DLD1 (cell line): ENCODE measurements around the gene PTPN3.

Experiments used
- in situ Hi-C: cut with HindIII; loops from 2 replicates; pipeline ENCODE4 v1.10.0; 2017; ENCODE audit warnings: low sequenced_read_pairs

PTPN3 gene

DNA sequence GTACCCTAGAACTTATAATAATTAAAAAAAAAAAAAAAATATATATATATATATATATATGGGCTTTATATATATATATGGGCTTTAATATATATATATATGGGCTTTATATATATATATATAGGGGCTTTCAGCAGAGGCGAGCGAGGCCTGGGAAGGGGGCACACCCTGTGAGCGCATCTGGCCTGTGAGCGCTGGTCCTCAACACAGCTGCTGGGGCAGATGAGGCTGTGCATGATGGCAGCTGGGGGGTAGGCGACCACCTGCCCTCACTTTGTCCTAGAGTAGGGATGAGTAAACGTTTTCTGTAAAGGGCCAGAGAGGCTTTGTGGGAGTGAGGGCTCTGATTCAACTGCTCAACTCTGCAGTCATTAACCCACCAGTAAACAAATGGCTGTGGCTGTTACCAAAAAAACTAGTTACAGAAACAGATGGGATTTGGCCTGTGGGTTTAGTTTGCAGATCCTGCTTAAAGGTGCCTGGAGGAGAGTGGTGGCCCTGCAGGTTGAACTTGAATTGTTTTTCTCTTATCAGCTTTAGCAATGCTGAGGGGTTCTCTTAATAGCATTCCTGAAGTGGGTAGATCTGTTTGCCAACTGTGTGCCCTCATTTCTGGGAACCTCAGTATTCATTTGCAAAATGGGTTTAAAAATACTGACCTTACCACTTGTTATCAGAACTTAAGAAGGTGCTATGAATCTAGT, 89.2 kb downstream of the PTPN3 start:
- in situ Hi-C loops = loop anchor here (10.0 kb wide), 1 partner anchor 74 kb away; no protein-coding TSS in a partner anchor

DNA sequence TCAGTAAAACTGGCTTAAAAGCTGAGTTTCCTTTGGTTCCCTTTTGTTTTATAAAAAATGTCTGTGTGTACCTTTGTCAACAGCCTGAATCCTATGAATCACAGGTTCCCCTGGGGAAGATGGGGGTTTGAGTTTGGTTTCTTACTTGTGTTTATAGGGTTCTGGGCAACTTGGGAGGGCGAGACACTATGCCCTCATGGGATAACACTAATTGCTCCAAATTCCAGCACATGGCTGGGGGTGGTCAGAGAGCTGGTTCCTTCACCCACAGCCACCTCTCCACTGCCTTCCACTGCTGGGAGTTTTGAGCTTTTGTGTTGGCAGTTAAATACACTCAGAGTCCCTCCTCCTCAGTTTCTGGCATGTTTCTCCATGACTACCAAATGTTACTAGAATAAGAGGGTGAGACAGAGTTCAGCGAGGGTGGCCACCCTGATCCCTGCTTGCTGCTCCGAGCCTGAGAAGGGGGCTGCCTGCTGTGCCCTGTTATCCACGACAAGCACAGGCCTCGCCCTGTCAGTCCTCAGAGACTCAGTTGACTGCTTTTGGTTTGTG, 94.3 kb downstream of the PTPN3 start:
- in situ Hi-C loops = loop anchor here (10.0 kb wide), 1 partner anchor 69 kb away; no protein-coding TSS in a partner anchor

DNA sequence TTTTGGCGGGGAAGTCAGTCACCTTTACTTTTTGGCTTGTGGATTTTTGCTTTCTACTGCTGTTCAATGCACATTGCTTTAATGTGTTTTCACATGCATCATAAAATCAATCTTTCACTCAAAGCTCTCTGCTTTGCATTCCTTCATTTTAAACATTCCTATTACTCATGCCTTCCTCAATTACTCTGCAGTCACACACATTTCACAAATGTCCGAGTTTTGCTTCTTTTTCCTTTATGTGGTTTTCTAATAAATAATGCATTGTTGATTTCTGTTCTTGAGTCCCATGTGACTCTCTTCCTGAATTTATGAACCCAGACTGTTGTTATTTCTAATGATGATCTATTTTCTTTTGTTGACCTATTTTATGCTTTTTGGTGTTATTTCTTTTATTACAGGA, 95.0 kb downstream of the PTPN3 start:
- in situ Hi-C loops = loop anchor here (10.0 kb wide), 1 partner anchor 68 kb away; no protein-coding TSS in a partner anchor

DNA sequence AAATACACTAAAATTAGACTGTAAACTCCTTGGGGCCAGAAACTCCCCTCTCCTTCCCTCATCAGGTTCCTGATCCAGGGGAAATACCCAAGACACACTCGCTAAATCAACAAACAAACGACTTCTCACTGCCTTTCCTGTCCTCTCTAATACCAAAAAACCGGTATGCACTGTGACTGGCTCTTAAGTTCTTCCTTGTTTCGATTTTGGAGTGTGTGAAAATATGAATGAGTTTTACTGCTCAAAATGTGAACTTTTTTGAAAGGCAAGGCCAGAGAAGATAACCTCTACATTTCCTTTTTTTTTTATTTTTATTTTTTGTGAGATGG, 96.2 kb downstream of the PTPN3 start:
- in situ Hi-C loops = loop anchor here (10.0 kb wide), 1 partner anchor 67 kb away; no protein-coding TSS in a partner anchor

DNA sequence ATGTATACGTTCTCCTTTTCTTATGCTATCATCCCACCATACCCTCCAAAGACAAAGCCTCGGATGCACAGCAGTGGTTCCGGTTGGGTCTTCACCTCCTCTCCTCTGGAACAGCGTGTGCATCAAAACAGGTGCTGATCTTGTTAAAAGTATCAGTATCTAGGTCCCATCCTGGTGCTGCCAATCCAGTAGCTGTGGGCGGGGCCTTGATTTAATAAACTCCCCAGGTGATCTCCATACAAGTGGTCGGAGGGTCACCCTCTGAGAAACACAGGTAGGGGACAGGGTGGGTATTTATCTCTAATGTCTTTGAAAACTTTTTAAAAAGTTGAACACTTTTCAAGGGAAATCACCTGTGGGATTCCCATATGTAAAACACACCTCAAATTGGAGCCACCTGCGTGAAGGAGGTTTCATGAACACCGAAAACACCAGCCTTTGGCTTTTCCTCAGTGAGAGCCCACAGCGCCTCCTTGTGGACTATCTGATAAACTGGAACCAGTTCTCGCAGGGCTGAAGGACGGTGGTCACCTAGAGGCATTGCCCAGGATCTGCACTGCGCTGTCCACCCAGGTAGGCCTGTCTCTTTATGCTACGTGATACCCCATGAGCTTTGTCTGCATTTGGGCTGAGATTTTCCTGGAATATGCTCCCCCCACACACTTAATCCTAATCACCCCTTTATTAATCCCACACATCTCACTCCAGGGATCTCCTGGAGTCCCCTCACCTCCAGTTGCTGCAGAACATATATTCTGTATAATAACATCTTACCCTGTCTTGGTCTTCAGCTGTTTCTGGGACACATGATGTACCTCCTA, 96.7 kb downstream of the PTPN3 start:
- in situ Hi-C loops = loop anchor here (10.0 kb wide), 1 partner anchor 67 kb away; no protein-coding TSS in a partner anchor

DNA sequence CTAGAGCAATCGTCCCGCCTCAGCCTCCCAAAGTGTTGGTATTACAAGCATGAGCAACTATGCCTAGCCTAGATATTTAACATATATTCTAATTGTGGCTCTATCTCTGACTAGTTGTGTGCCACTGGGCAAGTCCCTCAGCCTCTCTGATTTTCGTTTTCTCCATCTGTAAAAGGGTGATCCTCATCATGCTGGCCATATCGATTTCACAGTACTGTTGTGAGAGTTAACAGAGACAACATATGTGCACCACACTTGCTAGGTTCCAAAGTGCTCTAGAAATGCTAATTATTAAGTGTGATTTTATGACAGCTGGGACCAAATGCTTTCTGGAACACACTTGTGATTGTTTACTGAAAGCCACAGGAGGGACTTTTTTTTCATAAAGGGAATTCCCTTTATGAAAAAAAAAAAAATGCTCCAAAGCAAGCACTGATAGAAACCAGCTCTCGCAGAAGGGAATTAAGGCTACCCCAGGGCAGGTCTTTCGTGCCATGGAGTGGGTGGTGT, 98.8 kb downstream of the PTPN3 start:
- in situ Hi-C loops = no loop called here

DNA sequence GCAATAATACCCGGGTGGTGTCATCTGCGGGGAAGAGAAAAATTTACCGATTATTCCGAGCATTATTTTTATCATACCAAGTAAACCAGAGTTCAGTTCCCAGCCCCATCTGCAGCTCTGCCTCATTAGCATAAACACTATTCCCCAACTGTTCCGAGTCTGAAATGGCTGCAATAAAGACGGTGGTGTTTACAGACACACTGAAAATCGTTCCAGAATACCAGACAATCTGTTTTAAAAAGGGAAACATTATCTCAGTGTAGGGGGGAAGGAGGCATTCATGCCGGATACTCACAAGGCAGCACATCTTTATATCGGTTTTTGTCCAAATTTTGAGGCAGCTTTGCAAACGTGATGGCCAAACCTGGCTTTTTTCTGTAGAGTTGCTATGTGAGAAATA, 106.9 kb downstream of the PTPN3 start:
- in situ Hi-C loops = no loop called here

DNA sequence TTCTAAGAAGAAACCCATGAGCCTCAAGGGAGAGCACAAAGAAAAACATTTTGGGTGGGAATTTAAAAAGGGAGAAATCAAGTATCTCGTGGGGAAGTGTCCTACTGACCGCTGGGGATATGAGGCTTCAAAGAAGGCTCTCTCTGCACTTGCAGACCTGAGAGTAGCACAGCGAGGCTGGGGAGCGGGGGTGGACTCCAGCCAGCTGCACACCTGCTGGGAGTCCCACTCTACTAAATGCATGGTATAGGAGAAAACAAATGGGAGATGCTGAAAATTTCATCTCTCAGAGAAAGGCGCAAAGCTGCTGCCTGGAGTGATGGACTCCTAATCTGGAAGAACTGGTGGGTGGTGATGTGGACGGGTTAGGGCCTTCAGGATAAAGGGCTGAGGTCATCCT, 110.3 kb downstream of the PTPN3 start:
- in situ Hi-C loops = no loop called here

DNA sequence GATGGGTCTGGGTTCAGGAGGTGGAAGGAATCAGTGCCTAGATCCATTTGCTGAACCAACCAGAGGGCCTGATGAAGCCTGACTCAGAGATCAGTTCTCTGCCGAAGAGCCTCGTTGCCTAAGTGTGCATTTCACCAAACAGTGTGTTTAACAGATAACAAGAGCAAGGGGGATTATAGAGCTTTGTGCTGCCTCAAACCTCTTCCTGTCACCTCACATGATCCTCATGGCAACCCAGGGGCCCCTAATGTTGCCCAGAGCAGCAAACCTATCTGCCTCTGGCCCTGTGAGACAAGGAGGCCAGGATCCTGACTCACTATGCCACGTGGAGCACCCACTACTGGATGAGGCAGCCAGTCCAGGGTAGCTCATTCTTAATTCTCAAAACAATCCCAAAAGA, 110.9 kb downstream of the PTPN3 start:
- in situ Hi-C loops = no loop called here

DNA sequence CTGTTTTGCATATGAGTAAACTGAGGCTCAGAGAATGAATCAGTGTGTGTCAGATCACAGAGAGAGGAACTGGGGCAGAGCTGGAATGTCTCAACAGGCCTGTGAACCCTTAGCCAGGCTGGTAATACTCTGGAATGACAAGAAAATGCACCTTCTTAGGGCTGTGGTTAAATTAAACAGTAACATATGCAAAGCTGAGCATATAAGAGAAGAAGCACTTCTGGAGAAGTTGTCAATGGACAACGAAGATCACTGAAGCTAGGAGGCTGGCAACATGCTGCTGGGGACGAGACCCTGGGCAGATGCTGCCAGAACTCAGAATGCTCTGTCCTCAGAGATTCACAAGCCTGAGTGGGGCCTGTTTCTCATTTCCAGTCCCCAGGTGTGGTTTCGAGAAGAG, 112.6 kb downstream of the PTPN3 start:
- in situ Hi-C loops = no loop called here

DNA sequence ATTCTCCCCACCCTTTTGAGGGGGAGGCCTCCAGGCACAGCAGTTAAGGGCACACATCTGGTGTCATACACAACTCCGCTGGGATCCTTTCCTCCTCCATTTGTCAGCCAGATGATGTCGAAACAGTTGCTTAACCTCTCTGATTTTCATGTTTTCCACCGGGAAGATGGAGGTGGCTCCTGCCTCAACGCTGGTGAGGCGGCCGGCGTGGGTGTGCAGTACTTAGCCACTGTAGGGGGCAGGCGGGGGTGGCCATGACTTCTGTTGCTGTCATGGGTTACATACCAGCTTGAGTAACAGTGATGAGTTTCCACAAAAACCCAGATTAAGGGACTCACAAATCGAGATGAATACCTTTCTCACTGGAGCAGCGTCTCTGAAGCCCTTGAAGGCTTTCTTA, 114.2 kb downstream of the PTPN3 start:
- in situ Hi-C loops = no loop called here

DNA sequence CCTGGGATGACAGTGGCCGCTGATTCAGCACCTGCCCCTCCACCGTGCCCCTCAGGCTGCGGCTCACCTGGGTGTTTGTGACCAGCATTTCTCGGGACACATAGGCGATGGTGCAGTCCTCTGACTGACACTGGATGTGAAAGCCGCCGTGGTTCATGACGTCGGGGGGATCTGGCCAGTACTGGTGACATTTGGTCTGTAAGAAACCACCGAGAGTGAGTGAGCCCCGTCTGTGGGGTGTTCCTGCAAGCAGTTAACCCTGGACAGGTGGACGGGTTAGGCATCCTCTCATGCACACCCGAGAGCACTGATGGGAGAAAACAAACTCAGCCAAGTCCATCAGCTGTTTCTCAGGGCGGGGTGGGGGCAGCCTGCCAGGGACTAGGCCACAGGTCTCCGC, 114.8 kb downstream of the PTPN3 start:
- in situ Hi-C loops = no loop called here

DNA sequence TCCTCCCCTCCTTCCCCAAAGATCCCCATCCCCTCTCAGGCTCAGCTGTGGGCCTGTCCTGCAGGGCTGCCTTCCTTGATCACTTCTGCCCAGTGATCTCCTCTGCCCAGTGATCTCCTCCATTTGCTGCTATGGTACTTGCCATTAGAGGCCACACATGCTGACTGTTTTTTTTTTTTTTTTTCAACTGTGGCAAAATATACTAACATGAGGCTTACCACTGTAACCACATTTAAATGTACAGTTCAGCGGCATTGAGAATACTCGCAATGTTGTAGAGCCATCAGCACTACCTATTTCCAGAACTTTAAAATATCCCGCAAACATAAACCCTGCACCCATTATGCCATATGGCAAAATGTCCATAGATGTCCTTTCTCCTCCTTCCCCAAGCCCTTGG, 115.5 kb downstream of the PTPN3 start:
- in situ Hi-C loops = no loop called here

DNA sequence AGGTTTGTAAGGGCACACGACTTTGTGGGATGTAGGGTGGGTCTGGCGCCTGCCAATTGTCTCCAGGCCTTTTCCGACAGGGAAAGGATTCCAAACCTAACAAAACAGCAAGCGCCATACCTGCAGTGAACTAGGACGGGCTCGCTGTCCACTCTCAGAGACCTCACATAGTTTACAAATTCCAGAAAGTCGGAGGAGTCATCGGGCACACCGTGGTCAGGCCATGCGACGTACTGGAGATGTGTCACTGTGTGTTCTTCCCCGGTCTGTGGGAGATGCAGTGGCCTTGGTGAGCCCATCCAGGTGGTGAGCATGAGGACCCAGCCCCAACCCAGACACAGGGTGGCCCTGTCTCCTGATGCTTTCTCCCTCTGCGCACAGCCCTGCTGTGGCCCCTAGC, 115.9 kb downstream of the PTPN3 start:
- in situ Hi-C loops = no loop called here

DNA sequence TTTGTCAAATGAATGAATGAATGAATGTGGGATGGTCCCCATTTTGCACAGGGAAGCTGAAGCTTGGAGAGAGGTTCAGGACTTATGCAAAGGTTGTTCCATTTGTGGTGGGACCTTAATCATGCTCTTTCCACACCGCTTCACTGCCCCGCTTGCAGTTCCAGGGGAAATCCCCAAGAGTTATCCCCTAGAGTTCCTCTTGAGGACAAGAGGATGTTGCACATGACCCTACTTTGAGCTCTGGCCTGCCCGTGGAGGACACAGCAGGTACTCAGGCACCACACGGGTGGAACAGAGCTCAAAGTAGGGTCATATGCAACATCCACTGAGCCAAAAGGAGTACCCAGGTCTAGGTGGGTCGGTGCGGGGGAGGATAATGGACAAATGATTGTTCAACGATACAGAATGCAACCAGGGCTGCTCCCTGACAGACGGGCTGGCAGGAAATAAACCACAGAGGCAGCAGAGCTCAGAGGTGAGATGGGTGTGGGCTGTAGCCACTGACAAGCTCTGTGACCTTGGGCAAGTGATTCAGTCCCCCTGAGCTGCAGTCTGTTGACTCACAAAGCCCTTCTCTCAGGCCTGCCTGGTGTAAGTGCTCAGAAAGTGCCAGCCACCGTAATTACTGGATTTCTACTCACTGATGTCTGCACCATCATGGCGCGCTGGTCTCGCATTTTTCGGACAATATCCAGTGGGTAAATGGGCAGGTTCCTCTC, 116.9 kb downstream of the PTPN3 start:
- in situ Hi-C loops = no loop called here

DNA sequence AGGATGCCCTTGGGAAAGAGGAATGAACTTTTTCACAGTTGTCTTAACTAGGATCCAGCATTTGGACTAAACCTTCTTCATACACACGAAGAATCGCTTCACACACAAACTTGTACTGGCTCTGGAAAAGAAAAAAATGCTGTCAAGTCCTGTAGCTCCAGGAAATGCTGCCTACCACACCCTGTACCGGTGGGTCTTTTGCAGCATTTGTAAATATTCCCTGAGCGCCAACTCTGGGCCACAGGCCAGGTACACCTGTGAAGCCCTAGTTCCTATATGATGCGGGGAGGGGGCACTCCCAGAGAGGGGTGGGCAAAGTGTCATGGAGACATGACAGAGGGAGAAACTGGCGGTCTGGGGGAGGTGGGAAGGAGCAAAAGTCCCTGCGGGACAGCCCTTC, 118.6 kb downstream of the PTPN3 start:
- in situ Hi-C loops = no loop called here

DNA sequence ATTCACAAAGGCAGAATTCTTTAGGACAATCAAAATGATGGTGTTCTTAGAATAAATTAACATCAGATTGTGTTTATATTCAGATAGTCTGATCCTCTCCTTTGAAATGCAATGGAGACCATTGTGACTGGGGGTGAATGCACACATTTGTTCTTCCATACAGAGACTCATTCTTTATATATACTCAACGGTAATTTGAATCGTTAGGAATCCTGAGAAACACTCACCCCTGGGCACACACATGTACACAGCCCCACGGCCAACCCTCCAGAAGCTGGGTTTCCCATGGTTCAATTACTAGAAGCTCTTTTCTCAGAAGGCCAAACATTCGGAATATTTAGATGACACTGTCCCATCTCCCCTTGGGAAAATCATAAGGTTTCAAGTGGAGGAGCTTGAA, 119.8 kb downstream of the PTPN3 start:
- in situ Hi-C loops = no loop called here

DNA sequence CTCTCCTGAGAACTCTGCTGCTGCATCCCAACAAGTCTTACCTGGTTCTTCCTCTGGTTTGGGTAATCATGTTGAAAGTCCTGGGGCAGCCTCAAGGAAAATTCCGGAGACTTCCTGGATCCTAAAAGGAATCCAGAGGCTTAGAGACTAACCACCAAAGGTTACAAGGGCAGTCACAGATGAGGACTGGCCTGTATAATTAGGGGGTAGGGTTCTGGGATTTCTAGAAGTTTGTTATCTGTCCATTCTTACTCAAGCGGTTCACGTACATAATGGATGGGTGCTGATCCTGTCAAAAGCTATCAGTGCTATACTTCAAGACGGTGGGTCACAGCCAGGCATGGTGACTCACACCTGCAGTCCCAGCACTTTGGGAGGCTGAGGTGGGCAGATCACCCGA, 125.9 kb downstream of the PTPN3 start:
- in situ Hi-C loops = no loop called here

DNA sequence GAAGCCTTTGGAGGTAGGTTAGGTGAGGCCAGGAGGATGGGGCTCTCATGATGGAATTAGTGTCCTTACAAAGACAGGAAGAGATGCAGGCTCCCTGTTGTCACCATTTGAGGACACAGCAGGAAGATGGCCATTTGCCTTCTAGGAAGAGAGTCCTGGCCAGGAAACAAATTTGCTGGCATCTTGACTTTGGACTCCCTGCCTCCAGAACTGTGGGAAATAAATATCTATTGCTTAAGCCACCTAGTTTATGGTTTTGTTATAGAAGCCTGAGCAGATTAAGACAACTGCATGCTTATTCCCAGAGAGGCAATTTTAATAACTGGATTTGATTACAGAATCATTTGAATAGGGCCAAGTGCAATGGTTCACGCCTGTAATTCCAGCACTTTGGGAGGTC, 126.7 kb downstream of the PTPN3 start:
- in situ Hi-C loops = no loop called here

DNA sequence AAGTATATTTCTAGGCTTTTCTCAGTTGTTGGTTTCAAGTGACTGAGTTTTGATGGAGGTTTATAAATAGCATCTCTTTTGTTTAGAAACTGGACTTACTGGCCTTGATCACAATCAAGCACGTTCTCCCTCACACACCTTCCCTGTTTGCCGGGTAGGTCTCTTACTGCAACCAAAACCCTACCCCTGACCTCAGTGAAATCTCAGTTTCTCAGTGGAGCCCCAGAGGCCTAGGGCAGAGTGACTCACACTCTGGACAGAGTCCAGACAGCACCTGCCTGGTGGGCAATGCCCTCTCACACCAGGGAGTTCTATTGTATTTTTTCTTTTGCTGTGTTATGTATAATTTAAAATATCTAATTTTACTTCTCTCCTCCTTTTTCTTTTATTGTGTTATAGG, 128.8 kb downstream of the PTPN3 start:
- in situ Hi-C loops = no loop called here

DNA sequence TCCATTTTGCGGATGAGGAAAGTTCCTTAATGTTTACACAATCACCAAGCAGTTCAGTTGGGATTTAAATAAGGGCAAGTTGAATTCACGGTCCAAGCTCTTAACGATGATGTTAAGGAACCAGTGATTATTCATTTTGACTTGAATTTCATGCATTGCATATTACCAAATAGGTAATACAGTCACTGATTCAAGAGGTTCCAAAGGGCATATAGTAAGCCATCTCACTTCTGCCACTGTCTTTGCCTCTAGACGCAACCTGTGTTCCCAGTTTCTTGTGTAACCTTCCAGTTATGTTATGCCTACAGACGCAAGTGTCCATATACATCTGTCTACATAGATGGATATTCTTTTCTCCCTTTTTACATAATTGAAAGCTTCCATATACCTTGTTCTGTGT, 137.3 kb downstream of the PTPN3 start:
- in situ Hi-C loops = no loop called here
